ENCODE measurements around the gene EIF6.

GRCh38 chr20:35238170-35238569, 46.4 kb downstream of the EIF6 start:
- TF ChIP-seq POLR2A (IDR thresholded peaks at IDR 0.05; ENCODE audit: low read depth, low read length) (no peak), POLR2AphosphoS5 (IDR thresholded peaks at IDR 0.05; ENCODE audit: low read depth, low read length) (no peak), TAF1 (IDR thresholded peaks at IDR 0.05; ENCODE audit: borderline replicate concordance, low read depth, low read length) (no peak)

All from GM12892 (cell line).